ENCODE data around the gene CTXND1.

Gene CTXND1

DNA sequence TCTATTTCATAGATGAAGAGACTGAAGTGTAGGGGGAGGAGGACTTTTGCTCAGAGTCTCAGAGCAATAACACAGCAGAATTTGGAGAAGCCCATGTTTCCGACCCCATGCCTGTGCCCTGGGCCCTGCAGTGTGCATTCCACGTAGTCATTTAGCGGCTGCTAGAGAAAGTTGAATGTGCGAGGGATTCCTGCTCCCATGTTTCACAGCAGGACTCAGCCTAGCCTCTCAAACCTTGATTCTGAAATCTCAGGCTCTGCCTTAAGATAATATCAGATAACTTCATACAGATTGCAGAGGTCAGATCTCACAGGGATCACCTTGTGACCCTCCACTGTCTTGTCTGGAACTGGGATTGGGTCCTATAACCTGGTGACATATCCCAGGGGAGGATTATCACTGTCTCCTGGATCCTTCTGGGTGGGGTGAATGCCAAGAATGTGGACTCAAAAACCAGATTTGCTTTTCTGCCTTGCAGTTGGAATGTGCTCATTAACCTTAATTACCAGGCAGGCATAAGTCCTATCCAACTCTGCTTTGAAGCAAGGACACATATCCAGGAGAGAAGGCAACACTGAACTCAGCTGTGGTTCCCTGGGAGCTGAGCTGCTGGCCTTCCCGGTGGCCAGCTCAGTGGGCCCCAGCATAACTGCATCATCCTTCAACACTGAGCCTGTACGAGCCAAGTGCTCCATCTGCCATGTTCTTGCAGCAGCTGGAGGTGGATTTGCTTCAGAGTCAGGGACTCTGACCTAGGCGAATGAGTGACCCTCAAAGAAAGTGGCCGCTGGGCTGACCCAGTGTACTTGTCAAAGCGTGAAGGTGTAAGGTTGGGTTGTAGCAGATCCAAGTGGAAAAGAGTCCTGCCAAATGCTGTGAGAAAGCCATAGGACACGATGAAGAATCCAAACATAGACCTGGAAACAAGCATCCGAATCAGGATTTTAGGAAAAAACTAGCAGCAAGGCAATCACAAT, 43.0 kb downstream of the CTXND1 start:
- DNase-seq: no peak

DNA sequence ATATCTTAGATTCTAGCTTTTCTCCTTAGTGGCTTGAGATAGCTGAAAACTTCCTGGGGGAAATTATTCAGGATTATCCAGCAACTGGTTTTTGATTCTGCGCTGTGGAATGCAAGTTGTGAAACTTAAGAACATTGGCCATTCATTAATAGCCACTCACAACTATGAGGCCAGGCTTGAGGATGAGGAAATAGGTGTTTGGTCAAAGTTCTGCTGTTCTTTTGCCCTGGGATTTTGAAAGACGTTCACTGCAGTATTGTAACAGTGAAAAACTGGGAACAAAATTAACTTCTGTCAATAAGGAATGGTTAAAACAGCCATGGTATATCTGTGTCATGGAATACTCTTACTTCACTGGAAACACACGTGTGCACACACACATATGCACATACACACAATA, 44.1 kb downstream of the CTXND1 start:
- no peak for DNase-seq

DNA sequence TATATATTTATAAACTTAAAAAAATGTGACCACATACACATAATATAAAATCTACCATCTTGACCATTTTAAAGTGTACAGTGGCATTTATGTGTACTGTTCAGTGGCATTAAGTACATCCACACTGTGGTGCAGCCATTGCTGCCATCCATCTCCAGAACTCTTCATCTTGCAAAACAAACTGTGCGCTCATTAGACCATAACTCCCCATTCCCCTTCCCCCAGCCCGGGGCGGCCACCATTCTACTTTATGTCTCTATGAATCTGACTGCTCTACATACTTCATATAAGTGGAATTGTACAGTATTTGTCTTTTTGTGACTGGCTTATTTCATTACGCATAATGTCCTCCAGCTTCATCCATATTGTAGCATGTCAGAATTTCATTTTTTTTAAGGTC, 47.8 kb downstream of the CTXND1 start:
- DNase-seq: no peak

DNA sequence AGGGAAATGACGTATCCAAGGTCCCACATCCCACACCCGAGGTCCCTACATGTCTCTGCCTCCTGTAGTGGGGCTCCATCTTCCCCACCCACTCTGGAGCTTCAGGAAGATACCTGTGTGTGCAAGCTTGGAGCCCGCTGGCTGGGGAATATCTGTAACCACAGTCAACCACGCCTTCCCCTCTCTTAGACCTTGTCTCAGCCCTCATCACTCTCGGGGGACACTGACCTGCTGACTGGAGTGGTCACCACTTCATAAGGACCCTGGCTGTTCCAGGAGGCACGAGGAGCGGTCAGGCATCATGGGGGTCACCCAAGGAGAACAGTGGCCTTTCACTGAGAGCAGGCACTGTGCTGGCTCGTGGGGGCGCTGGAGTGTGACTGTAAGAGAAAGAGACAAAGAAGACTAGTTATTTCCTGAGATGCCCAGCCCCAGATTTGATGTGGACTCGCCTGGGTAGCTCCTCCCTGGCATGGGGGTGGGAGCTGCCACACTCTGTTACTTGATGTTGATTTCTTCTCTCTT, 48.6 kb downstream of the CTXND1 start:
- no peak for DNase-seq

DNA sequence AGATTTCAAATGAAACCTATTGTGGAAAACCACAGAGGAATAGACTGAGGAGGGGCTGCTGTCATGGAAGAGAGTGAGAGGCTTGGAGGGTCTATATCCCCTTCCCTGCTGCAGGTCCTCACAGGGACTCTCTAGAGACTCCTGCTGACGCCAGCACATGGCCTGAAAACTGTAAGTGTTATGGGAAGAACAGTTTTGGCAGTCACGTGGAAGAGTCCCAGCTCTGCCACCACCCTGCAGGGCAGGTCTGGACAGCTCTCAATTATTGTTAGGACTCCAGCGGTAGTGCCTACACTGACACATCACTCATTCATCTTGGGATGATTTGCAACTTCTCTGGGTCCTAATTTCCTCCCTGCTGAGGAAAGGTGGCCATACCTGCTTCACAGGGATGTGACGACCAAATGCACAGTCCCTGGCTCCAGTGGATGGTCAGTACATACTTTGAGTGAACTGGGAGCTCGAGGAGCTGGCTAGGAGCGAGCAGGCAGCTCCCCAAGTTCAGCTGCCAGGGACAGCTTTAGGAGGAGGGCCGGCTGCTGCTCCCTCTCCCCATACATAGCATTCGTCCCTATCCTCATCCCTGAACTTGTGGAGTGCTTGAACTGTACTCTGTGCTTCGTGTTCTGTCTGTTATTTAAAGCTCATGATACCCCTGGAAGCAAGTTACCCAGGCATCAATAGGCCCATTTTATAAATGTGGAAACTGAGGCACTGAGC, 49.2 kb downstream of the CTXND1 start:
- DNase-seq: no peak

DNA sequence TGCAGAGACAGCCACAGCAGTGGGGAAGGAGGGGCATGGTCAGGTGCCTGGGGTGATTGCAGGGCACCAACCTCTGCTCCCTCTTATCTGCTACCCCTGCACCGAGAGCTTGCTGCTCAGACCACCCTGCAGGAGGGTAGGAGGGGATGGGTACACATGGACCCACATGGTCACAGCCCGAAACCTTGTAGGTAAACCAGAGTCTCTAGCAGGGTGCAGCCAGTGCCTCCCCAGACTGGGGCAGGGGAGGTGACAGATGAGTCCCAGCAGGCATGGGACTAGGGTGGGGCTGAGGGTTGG, 50.0 kb downstream of the CTXND1 start:
- DNase-seq: no peak

DNA sequence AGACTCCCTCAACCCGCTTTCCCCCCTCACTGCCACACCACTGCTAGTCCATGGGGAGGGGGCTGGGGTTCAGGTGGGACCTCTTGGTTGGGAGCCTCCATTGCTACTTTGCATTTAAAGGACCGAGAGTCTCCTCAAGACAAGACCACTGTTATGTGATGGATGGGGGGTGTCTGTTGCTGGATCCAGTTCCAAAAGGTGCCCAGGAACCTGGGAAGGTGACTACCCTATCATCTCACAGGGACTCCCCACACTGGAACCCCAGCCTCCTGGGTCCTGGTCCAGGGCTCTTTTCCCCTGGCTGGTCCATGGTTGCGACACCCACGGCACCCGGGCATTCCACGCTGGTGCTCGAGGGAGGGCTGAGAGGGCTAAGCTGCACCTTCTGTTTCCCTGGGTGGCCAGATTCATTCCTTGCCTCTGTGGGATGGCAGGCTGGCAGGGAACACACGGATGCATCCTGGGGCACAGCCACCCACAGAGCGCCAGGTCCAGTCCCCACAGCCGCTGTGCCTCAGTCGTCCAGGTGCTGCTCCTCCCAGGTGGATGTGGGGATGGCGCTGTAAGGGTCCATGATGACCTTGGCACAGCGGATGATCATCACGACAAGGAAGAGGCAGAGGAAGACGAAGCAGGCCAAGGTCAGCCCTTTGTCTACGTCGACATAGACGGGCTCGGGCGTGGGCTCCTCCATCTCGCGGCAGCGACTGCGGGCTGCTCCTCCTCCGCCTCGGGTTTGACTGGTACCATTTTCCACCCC, 50.6 kb downstream of the CTXND1 start:
- DNase-seq: no peak

DNA sequence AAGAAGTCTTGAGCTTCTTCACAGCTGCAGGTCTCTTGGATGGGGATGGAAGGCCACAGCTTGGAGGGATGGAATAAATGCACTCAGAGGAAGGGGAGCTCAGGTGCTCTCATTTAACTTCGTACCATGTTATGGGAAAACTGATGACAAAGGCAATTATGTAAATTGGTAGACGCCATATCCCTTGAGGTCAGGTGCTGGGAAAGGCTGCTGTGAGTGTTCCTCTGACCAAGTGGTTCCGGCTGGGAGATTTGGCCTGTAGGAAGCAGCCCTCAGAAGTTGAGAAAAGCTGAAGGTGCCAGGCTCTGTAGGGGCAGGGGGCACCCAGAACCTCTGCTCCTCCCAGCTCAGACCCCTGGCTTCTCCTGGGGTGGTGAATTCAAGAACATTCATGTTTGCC, 52.1 kb downstream of the CTXND1 start:
- no peak for DNase-seq

DNA sequence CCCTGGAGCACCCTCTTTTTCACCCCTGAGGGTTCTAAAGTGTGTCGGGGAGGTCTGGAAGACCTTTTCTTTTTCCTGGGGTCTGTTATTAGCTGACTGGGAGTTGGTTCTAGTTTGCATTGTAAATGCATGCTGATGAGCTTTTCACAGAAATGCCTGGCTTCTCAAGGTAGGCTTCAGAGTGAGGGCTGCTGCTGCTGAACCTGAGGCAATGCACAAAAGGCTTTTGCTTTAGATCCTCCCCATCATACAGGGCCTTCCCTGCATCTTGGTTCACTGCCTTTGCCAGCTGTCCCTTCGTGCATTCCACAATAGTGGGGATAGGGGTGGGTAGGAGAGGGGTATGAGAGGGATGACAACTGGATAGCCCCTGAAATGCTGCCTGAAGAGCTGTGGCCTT, 52.6 kb downstream of the CTXND1 start:
- no peak for DNase-seq

DNA sequence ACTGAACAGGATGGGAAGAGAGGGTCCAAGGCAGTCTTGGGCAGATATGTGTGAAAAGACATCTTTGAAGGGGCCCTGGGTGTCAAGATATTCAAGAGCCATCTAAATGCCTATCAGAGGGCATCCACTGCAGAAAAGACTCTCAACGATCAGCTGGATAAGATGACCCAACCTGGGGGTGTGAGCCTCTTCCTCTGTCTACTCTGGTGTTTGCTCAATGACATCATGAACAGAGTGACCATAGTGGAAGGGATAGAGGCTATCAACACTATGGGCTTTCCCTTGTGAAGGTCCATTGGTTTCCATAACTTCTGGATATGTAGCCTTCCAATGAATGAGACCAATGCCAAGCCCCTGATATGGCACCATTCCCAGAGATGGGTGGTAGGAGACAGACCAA, 57.1 kb downstream of the CTXND1 start:
- no peak for DNase-seq

DNA sequence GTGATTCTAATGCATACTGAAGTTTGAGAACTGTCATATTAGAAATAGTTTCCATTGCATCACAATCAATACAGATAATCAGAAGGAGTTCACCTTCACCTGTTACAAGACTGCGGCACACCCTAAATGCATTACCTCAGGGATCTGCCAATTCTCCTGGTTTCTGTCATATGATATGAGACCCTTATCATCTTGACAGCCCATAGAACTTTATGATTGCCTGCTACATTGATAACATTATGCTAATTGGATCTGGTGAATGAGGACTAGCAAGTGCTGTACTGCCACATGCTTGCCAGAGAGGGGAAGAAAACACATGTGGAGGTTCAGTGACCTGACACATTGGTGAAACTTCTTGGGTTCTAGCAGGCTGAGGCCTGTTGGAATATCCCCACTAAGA, 57.8 kb downstream of the CTXND1 start:
- DNase-seq: no peak

DNA sequence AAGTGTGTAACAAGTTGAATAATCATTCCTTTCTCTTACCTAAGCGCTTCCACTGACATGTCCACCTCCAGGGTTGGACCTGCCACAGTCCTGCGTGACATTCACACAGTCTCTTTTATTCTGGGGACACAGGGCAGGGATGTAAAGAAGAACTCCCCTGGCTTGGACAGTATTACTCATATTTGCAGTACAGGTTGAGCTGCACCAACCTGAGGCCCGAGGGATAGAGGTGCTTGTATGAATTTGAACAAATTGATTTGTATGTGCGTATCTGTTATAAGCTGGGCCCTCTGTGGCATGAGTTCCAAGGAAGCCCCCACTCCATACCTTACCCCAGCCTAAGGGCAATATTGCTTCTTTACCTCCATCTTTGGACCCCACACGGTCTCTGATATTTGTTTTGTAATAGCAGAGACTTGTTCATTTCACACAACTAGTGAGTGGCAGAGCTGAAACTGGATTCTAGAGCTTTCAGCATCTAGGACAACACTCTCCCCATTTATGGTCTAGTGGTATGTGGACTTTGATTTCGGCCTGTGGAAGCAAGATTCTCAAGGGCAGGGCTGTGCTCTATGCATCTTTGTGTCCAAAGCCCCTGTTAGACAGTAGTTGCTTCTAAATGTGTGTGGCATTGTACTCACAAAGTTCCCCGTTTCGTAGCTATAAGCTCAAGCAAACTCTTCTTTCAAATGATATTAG, 60.0 kb downstream of the CTXND1 start:
- DNase-seq: no peak

DNA sequence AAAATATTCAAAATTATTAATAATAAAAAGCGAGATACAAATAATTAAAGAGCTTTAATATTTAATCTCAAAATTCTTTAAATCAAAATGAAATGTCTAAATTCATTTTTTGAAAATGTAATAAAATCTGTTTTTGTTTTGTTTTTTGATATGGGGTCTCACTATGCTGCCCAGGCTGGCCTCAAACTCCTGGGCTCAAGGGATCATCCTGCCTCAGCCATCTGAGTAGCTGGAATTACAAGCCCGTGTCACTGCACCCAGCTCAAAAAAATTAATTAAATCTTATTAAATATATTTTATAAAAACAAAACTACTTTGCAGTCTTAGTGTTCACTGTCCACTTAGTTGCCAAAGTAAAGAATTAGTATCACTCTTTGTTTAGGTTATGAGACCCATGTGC, 60.8 kb downstream of the CTXND1 start:
- no peak for DNase-seq

DNA sequence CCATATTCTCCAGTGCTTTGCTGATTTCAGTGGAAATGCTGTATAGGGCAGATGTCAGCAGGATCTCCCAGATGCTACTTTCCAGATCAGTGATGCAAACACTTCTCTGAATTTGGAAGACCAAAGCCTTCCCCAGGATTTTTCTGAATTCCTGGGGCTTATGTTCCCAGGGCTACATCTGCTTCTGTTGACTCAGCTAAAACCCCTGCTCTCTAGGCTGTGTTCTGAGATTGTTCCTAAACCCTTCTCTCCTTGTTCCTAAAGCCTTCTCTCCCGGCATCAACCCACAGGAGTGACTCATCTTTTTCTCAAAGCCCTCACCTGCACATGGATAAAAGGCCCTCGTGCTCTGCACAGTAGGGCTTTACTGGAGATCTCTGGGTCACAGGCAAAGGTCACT, 63.8 kb downstream of the CTXND1 start:
- DNase-seq: no peak

DNA sequence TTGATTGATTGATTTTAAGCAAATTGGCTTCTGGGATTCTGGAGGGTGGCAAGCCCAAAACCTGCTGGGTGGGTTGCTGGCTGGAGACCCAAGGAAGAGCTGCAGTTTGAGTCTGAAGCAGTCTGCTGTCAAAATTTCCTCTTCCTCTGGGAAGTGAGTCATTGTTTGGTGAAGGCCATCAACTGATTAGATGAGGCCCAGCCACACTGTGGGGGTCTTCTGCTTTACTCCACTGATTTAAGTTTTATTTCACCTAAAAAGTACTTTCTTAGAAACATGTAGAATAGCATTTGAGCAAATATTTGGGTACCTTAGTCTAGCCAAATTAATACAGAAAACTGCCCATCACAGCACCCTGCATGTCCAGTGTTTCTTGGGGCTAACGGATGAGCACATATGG, 65.4 kb downstream of the CTXND1 start:
- no peak for DNase-seq

DNA sequence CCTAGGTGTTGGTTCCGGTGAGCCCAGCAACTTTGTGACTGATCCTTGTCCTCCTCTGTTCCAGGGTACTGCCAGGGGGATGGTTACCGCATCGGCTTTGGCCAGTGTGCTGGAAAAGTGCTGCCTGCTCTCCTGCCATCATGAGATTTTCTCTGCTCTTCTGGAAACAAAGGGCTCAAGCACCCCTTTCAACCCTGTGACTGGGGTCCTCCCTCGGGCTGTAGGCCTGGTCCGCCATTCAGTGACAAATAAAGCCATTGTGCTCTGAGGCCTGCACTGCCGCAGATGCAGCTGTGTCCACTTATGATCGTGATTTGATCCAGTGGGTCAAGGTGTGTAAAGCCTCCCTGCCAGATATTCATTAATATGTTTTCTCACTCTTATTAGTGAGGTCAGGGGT, 65.9 kb downstream of the CTXND1 start:
- DNase-seq: no peak

DNA sequence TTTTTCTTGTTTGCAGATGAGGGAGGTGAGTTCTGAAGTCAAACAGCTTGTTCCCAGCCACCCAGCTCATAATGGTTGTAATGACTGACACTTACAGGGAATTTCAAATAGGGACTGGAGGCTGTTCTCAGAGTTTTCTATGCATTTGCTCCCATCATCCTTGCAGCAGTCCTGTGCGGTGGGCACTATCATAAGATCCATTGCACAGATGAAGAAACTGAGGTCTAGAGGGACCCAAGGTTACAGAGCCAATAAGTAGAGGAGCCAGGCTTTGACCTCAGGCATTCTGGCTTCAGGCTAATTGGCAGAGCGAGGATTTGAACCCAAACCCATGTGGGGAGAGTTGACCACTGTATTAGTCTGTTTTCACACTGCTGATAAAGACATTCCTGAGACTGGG, 66.9 kb downstream of the CTXND1 start:
- DNase-seq: no peak

DNA sequence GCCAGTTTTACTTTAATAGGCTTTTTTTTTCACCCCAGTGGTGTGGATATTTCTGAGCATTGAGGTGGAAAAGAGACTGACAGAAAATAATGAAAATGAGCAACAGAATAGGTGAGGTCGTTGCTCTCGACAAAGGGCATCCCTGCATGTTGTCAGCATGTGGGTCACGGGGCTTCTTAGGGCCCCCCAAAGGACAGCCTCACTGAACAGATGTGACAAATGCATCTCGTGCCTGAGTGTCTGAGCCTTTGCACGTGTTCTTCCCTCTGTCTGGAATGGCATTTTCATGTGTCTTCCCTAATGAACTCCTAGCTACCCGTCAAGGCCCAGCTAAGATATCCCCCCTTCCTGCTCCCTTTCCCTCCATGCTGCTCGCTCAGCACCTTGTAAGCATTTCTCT, 67.5 kb downstream of the CTXND1 start:
- DNase-seq: no peak

DNA sequence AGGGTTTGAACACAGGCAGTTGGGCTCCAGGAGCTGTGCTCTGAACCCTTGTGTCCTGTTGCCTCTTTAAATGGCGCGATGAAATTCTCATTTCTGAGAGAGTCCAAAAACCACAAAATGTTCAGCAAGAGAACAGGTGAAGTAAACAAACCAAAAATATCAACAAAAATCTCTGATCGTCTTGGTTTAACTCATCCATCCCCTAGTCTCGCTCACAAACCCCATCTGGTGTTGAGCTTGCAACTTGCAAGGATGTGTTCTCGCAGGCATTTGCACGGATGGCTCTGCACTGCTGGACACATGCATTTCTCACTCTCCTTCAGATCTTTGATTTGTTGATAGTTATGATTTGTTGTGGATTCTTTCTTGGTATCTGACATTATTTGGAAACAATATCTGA, 68.1 kb downstream of the CTXND1 start:
- DNase-seq: no peak

DNA sequence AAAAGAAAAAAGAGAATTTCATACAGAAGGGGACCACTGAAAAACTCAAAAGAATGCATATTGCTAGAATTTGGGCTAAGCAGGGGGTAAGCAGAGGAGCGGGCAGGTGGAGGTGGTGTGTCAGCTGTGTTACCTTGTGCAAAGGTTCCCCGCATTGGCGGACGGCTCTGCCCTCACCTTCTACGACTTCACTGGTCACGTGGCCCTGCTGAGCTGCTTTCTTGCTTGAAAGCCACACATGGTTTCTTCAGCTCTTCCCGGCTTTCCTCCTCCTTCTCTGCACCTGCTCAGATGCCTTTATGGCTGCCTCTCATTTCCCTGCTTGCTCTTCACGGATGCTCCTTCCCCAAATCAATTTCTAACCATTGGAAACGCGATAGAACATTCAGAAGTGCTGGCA, 68.7 kb downstream of the CTXND1 start:
- no peak for DNase-seq

DNA sequence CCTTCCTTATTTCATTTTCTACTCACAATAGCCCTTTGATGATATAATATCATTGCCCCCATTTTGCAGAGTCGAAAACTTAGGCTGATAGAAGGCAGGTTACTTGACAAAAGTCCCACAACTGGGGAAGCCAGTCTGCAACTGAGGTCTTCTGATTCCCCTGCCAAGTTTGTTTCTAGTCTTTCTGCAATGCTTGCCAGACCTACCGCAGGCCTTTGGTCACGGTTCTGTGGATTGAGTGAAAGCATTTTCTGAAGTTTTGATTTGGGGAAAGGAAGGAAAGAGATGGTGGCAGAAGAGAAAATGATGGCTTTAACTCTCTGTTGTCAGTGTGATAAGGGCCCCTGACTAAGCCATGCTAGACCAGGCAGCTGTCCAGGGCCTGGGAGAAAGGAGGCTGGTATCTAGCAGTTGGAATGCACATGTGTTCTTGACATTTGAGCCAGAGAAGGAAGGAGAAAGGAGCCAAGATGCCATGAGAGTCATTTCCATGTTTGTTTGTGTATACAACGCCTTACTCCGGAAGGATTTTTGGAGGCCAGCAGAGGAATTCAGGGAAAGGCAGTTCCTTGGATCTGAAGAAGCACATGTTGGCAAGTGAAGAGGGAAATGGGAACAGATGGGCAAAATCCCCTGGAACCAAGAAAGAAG, 69.3 kb downstream of the CTXND1 start:
- no peak for DNase-seq

DNA sequence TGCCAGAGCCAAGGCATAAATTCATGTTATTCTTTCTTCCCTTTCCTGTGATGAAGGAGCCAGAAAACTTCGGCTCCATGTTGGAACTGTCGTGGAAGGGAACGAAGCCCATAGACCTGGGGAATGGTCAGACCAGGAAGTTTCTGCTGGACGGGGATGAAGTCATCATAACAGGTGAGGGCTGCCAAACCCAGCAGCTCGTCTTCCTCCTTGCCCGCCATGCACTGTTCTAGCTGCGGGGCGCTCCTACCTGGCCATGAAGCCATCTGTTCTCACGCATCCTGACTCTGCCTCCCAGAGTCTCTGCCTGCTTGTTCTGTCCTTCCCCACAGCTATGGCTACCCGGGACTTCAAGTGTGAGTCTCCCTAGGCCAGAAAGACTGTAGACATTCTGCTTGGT, 71.0 kb downstream of the CTXND1 start:
- no peak for DNase-seq
